GM19328 (cell line): Measurements from ENCODE around the gene GALNT16.

Experiments used
- ATAC-seq: cut with Tn5 transposase; IDR thresholded peaks from one replicate; pipeline ENCODE4 v1.9.1; 2021; ENCODE audit warnings: mild to moderate bottlenecking, moderate library complexity; ENCODE audit not compliant: unreplicated experiment

GALNT16 gene

DNA sequence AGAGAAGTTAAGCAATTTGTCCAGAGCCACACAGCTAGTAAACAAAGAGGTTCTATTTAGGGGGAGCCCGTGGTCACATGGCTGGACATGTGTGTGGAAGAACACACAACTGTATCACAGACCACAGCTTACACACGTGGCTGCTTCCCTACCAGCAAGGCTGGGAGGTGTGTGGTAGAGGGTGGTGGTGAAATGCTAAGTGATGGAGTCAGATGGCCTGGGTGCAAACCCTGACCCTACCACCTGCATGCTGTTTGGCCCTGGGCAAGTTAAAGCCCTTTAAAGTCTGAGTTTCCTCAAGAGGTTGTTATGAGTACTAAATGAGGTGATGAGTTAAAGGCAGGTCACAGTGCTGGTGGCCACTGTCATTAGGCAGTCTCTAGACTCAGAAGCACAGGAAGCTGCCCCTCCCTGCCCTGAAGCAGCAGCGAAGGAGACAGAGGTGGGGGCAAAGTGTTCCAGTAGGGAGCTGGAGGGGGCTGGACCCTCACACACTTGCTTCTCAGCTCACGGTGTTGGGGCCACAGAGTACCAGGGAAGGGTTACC, 73.9 kb downstream of the GALNT16 start:
- ATAC-seq, result no peak

DNA sequence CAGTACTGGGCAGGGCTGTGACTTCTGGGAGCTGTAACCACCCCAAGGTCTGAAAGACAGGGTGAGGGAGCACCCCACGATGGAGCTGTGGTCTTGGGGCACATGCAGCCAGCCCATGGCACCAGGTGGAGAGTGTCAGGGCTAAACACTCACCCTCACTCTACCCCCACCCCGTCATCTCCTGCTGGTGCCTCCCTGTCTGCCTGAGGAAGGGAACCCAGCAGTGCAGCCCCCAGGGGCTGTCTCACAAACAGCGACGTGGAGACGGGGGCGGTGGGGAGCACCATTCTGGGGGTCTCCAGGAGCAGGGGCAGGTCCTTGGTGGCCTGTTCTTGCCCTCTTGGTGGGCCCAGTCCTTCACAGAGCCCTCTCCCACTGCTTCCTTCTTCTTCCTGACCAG, 74.6 kb downstream of the GALNT16 start:
- ATAC-seq, result no peak

DNA sequence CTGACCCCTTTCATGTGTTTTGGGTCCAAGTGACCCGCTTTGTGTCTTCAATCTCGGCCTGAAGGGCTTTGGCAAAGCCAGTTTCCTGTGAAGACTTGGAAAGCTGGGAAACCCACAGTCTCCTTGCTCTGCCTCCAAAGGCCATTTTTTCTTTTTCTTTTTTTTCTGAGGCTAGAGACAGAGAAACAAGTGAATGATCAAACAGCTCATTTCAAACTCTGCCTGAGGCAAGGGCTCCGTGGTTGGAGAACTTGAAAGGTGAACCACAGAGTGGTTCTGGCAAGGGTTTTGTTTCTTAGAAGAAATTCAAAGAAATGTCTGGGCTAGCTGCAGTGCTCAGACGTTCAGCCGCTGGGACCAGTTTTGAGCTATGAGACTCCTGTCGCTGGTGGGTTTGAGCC, 75.4 kb downstream of the GALNT16 start:
- no peak for ATAC-seq

- no peak for ATAC-seq
Observed at GRCh38 chr14:69337984-69338383, 78.0 kb downstream of the GALNT16 start.

GRCh38 chr14:69339426-69339825, 79.5 kb downstream of the GALNT16 start:
- no peak for ATAC-seq

- no peak for ATAC-seq
Observed at GRCh38 chr14:69342928-69343525, 83.1 kb downstream of the GALNT16 start.

GRCh38 chr14:69344171-69344570, 84.2 kb downstream of the GALNT16 start:
- ATAC-seq, result no peak

GRCh38 chr14:69345402-69345801, 85.4 kb downstream of the GALNT16 start:
- no peak for ATAC-seq

- ATAC-seq, result no peak
Observed at GRCh38 chr14:69346710-69347109, 86.8 kb downstream of the GALNT16 start.

- no peak for ATAC-seq
Observed at GRCh38 chr14:69349091-69349777, 89.3 kb downstream of the GALNT16 start.

DNA sequence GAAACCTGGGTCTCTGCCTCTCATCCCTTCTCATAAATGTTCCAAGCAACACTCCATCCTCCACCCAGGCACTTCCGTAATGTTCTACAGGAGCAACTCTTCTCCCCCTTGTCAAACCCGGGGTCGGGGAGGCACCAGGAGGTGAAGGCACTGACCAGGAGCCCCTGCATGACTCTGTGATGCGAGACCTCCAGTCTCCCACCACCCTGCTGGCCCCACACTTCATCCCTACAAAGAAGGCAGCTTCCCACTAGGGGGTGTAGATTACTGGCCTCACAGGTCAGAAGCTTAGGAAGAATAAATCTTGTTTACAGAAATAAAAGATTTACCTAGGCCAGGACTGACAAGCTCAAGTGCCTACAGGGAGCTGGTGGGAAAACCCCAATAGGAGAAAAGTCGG, 90.9 kb downstream of the GALNT16 start:
- no peak for ATAC-seq

- ATAC-seq, result no peak
Observed at GRCh38 chr14:69351385-69351784, 91.4 kb downstream of the GALNT16 start.

- ATAC-seq, result no peak
Observed at GRCh38 chr14:69351911-69352310, 92.0 kb downstream of the GALNT16 start.

GRCh38 chr14:69353168-69353567, 93.2 kb downstream of the GALNT16 start:
- no peak for ATAC-seq

- peak; percentile 78 for ATAC-seq
Observed at GRCh38 chr14:69354383-69355153, 94.6 kb downstream of the GALNT16 start.

DNA sequence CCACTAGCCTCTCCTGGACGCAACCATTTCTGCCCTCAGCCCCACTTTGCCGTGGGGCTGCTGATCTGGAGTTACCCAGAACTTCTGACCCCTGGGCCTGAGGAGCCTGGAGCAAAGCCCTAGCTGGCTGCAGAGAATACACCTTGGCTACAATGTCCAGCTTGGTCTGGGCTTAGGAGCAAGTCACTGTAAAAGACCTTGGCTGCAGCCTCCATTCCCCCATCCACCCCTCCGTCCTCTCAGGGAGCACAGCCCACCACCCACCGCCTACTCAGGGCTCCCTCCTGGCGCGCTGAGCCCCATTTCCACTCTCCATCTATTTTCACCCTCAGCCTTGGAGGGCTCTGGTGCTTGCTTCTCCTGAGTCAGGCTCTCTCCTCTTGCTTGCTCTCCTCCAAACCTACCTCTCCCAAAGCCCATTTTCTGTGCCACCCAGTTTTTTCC, 95.2 kb downstream of the GALNT16 start:
- ATAC-seq, result no peak

GRCh38 chr14:69355607-69356281, 95.8 kb downstream of the GALNT16 start:
- ATAC-seq, result no peak

- ATAC-seq, result no peak
Observed at GRCh38 chr14:69356903-69357543, 97.1 kb downstream of the GALNT16 start.

DNA sequence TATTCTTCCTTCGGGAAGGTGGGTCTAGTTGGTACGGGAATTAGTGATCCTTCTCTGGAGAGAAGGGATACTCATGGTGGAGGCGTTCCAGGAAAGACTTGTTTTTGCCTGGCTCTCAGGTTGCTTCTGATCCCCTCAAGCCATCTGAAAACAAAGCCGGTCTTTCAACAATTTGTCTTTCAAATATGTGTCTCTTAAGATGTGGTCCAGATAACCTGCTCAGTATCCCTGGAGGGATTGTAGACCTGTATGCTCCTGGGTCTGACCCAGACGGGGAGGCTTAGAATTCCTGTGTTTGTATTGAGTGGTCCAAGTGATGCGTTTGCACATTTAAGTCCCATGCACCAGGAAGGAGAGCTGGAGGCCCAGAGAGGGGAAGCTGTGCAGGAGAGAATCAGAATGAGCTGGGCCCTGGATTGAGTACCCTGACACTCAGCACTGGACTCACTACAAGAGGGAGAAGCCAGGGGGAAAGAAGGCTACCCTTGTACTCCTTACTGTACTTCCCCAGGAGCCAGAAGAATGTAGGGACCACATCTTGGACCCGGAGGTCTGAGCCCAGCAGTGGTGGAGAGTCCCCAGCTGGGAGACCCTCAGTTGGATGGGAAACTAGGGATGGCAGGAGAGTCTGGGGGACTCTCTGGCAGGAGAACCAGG, 97.7 kb downstream of the GALNT16 start:
- ATAC-seq, result no peak
